HEK293 (cell line): Measurements from ENCODE around the gene GPER1.

Experiments used
- FEZF1 ChIP-seq: fragments of 450-650 bp; formaldehyde crosslinking; IDR thresholded peaks from 2 replicates; pipeline ENCODE4 v1.5.1; 2016; ENCODE audit warnings: missing biosample characterization, missing genetic modification characterization
- GLIS1 ChIP-seq: fragments of 450-650 bp; formaldehyde crosslinking; IDR thresholded peaks from 2 replicates; pipeline ENCODE4 v1.5.1; 2016; ENCODE audit warnings: missing biosample characterization, missing genetic modification characterization
- GLIS2 ChIP-seq: fragments of 450-650 bp; formaldehyde crosslinking; IDR thresholded peaks from 2 replicates; pipeline ENCODE4 v1.5.1; 2016; ENCODE audit warnings: missing biosample characterization, missing genetic modification characterization
- MEIS1 ChIP-seq: sonication (generic); formaldehyde crosslinking; IDR thresholded peaks from 2 replicates; pipeline ENCODE4 v1.8.1; 2022; ENCODE audit warnings: missing genetic modification reagents, mild to moderate bottlenecking, borderline replicate concordance
- RBAK ChIP-seq: fragments of 450-650 bp; formaldehyde crosslinking; IDR thresholded peaks from 2 replicates; pipeline ENCODE4 v1.5.1; 2016; ENCODE audit warnings: missing biosample characterization, missing genetic modification characterization
- SP2 ChIP-seq: fragments of 450-650 bp; formaldehyde crosslinking; IDR thresholded peaks from 2 replicates; pipeline ENCODE4 v1.5.1; 2016; ENCODE audit warnings: missing biosample characterization, missing genetic modification characterization
- ZBTB8A ChIP-seq: fragments of 450-650 bp; formaldehyde crosslinking; IDR thresholded peaks from 2 replicates; pipeline ENCODE4 v1.5.1; 2016; ENCODE audit warnings: missing biosample characterization, missing genetic modification characterization
- ZFP69B ChIP-seq: fragments of 450-650 bp; formaldehyde crosslinking; IDR thresholded peaks from 2 replicates; pipeline ENCODE4 v1.5.1; 2016; ENCODE audit warnings: missing biosample characterization, missing genetic modification characterization
- ZIC2 ChIP-seq: fragments of 450-650 bp; formaldehyde crosslinking; IDR thresholded peaks from 2 replicates; pipeline ENCODE4 v1.5.1; 2016; ENCODE audit warnings: missing biosample characterization, missing genetic modification characterization
- ZNF10 ChIP-seq: fragments of 450-650 bp; formaldehyde crosslinking; IDR thresholded peaks from 2 replicates; pipeline ENCODE4 v1.5.1; 2017; ENCODE audit warnings: missing biosample characterization, missing genetic modification characterization
- ZNF121 ChIP-seq: fragments of 450-650 bp; formaldehyde crosslinking; IDR thresholded peaks from 2 replicates; pipeline ENCODE4 v1.5.1; 2016; ENCODE audit warnings: missing biosample characterization, missing genetic modification characterization
- ZNF19 ChIP-seq: fragments of 450-650 bp; formaldehyde crosslinking; IDR thresholded peaks from 2 replicates; pipeline ENCODE4; 2016; ENCODE audit warnings: missing biosample characterization, missing genetic modification characterization, low read depth
- ZNF2 ChIP-seq: fragments of 450-650 bp; formaldehyde crosslinking; IDR thresholded peaks from 2 replicates; pipeline ENCODE4 v1.5.1; 2016; ENCODE audit warnings: missing biosample characterization, missing genetic modification characterization
- ZNF274 ChIP-seq, 2 experiments: fragments of 200-500 bp in 1 of 2; fragments of 450-650 bp in 1 of 2; sonication (Bioruptor generic) in 1 of 2; formaldehyde crosslinking in 1 of 2; IDR thresholded peaks; 2 replicates each; pipeline versions ENCODE4 v1.5.1 to v1.6.1; 2014 to 2016; ENCODE audit warnings: borderline replicate concordance in 1 of 2, inconsistent platforms in 1 of 2, low read length in 1 of 2, missing biosample characterization in 1 of 2, missing genetic modification characterization in 1 of 2
- ZNF335 ChIP-seq: fragments of 450-650 bp; formaldehyde crosslinking; conservative IDR thresholded peaks from 2 replicates; pipeline ENCODE4 v1.5.1; 2016; ENCODE audit warnings: missing biosample characterization, missing genetic modification characterization
- ZNF521 ChIP-seq: fragments of 450-650 bp; formaldehyde crosslinking; IDR thresholded peaks from 2 replicates; pipeline ENCODE4 v1.5.1; 2017; ENCODE audit warnings: missing biosample characterization, mild to moderate bottlenecking, missing genetic modification characterization
- ZNF600 ChIP-seq: fragments of 450-650 bp; formaldehyde crosslinking; IDR thresholded peaks from 2 replicates; pipeline ENCODE4 v1.5.1; 2016; ENCODE audit warnings: missing biosample characterization, missing genetic modification characterization
- ZNF654 ChIP-seq: fragments of 450-650 bp; formaldehyde crosslinking; IDR thresholded peaks from 2 replicates; pipeline ENCODE4 v1.5.1; 2016; ENCODE audit warnings: low read depth, missing biosample characterization, missing genetic modification characterization
- ZNF677 ChIP-seq: fragments of 450-650 bp; IDR thresholded peaks from 2 replicates; pipeline ENCODE4 v1.5.0; 2018; ENCODE audit warnings: missing biosample characterization, mild to moderate bottlenecking, missing genetic modification characterization, moderate library complexity
- ZNF76 ChIP-seq: fragments of 450-650 bp; formaldehyde crosslinking; IDR thresholded peaks from 2 replicates; pipeline ENCODE4; 2016; ENCODE audit warnings: low read depth, missing biosample characterization, missing genetic modification characterization, borderline replicate concordance
- ZNF776 ChIP-seq: fragments of 450-650 bp; formaldehyde crosslinking; IDR thresholded peaks from 2 replicates; pipeline ENCODE4 v1.5.0; 2017; ENCODE audit warnings: missing biosample characterization, missing genetic modification characterization, borderline replicate concordance
- ZNF837 ChIP-seq: fragments of 450-650 bp; formaldehyde crosslinking; IDR thresholded peaks from 2 replicates; pipeline ENCODE4 v1.5.1; 2016; ENCODE audit warnings: missing biosample characterization, missing genetic modification characterization
- TF ChIP-seq, protein P1 (sequence below): fragments of 450-650 bp; formaldehyde crosslinking; IDR thresholded peaks from 2 replicates; pipeline ENCODE4 v1.5.1; 2016; ENCODE audit warnings: missing biosample characterization, missing genetic modification characterization
- TF ChIP-seq, protein P2 (sequence below): fragments of 450-650 bp; formaldehyde crosslinking; IDR thresholded peaks from 2 replicates; pipeline ENCODE4 v1.5.1; 2016; ENCODE audit warnings: missing biosample characterization, missing genetic modification characterization
- TF ChIP-seq, protein P3 (sequence below): fragments of 450-650 bp; formaldehyde crosslinking; IDR thresholded peaks from 2 replicates; pipeline ENCODE4 v1.5.1; 2016; ENCODE audit warnings: missing biosample characterization, missing genetic modification characterization
- TF ChIP-seq, protein P4 (sequence below): fragments of 450-650 bp; formaldehyde crosslinking; IDR thresholded peaks from 2 replicates; pipeline ENCODE4 v1.5.1; 2016; ENCODE audit warnings: missing biosample characterization, missing genetic modification characterization
- TF ChIP-seq, protein P5 (sequence below): fragments of 450-650 bp; formaldehyde crosslinking; IDR thresholded peaks from 2 replicates; pipeline ENCODE4 v1.5.1; 2016; ENCODE audit warnings: missing biosample characterization, missing genetic modification characterization
- TF ChIP-seq, protein P6 (sequence below): fragments of 450-650 bp; formaldehyde crosslinking; IDR thresholded peaks from 2 replicates; pipeline ENCODE4 v1.5.1; 2017; ENCODE audit warnings: missing biosample characterization, mild to moderate bottlenecking, missing genetic modification characterization, moderate library complexity

GPER1 gene

DNA sequence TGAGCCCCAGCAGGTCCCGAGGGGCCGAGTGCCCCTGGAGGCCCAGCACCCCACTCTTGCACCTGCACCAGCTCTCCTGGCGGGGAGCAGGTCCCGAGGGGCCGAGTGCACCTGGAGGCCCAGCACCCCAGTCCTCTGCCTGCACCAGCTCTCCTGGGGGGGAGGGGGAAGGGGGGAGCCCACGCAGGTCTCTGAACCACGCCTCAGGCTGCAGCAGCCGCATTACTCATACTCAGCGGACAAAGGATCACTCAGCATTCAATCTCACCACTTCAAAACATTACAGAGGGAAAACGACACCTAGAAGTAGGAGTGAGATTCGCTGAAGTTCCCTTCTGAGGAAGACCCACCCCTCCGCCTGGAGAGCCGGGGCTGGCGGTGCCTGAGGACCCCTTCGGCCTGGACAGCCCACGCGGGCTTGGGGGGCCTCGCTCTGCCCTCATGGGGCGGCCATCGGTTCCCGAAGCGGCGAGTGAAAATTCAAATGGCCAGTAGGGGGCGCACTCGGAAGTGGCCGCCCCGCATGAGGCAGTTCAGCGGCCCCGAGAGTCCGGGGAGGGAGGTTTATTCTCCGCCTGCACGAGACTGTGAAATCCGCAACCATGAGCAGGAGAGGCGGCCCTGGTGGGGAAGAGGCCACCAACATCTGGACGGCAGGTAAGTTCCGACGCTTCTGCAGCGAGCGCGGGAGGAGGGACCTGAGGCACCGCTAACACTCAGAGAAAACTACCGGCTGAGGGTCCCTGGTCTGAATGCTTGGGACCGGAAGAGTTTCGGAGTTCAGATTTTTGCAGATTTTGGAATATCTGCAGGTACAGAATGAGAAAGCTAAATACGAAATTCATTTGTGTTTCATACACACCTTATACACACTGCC lies 1.1 kb upstream of the GPER1 start (continued):
- TF ChIP-seq, protein P1, sequence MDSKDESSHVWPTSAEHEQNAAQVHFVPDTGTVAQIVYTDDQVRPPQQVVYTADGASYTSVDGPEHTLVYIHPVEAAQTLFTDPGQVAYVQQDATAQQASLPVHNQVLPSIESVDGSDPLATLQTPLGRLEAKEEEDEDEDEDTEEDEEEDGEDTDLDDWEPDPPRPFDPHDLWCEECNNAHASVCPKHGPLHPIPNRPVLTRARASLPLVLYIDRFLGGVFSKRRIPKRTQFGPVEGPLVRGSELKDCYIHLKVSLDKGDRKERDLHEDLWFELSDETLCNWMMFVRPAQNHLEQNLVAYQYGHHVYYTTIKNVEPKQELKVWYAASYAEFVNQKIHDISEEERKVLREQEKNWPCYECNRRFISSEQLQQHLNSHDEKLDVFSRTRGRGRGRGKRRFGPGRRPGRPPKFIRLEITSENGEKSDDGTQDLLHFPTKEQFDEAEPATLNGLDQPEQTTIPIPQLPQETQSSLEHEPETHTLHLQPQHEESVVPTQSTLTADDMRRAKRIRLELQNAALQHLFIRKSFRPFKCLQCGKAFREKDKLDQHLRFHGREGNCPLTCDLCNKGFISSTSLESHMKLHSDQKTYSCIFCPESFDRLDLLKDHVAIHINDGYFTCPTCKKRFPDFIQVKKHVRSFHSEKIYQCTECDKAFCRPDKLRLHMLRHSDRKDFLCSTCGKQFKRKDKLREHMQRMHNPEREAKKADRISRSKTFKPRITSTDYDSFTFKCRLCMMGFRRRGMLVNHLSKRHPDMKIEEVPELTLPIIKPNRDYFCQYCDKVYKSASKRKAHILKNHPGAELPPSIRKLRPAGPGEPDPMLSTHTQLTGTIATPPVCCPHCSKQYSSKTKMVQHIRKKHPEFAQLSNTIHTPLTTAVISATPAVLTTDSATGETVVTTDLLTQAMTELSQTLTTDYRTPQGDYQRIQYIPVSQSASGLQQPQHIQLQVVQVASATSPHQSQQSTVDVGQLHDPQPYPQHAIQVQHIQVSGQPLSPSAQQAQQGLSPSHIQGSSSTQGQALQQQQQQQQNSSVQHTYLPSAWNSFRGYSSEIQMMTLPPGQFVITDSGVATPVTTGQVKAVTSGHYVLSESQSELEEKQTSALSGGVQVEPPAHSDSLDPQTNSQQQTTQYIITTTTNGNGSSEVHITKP: peak; percentile 30; the same call in 1 of the 2 replicates
- TF ChIP-seq ZNF121 (tag by site-specific recombination) (no peak), ZIC2 (no peak), ZNF19 (no peak), ZNF10 (tag by site-specific recombination) (no peak), FEZF1 (tag by site-specific recombination) (no peak), ZNF335 (tag by site-specific recombination) (peak; percentile 92), RBAK (tag by site-specific recombination) (no peak), GLIS1 (tag by site-specific recombination) (peak; percentile 54), ZNF776 (tag by site-specific recombination) (no peak), ZNF521 (tag by site-specific recombination) (no peak), GLIS2 (tag by site-specific recombination) (peak; percentile 81; the same call in 1 of the 2 replicates), ZNF600 (peak; percentile 38; the same call in 1 of the 2 replicates), MEIS1 (CRISPR knock-in tag) (no peak), SP2 (peak; percentile 15; the same call in 1 of the 2 replicates), ZNF274 (IDR thresholded peaks at IDR 0.05; ENCODE audit: low read length) (no peak), ZNF274 (tag by site-specific recombination; IDR thresholded peaks at IDR 0.05; ENCODE audit: borderline replicate concordance) (no peak), ZNF2 (tag by site-specific recombination) (peak; percentile 33; the same call in 1 of the 2 replicates), ZNF76 (tag by site-specific recombination) (no peak), ZBTB8A (no peak), ZNF654 (tag by site-specific recombination) (peak; percentile 41), ZFP69B (tag by site-specific recombination) (no peak), ZNF837 (no peak), ZNF677 (tag by site-specific recombination) (no peak)
- TF ChIP-seq, protein P2, sequence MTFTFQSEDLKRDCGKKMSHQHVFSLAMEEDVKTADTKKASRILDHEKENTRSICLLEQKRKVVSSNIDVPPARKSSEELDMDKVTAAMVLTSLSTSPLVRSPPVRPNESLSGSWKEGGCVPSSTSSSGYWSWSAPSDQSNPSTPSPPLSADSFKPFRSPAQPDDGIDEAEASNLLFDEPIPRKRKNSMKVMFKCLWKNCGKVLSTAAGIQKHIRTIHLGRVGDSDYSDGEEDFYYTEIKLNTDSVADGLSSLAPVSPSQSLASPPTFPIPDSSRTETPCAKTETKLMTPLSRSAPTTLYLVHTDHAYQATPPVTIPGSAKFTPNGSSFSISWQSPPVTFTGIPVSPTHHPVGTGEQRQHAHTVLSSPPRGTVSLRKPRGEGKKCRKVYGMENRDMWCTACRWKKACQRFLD: no peak
- TF ChIP-seq, protein P3, sequence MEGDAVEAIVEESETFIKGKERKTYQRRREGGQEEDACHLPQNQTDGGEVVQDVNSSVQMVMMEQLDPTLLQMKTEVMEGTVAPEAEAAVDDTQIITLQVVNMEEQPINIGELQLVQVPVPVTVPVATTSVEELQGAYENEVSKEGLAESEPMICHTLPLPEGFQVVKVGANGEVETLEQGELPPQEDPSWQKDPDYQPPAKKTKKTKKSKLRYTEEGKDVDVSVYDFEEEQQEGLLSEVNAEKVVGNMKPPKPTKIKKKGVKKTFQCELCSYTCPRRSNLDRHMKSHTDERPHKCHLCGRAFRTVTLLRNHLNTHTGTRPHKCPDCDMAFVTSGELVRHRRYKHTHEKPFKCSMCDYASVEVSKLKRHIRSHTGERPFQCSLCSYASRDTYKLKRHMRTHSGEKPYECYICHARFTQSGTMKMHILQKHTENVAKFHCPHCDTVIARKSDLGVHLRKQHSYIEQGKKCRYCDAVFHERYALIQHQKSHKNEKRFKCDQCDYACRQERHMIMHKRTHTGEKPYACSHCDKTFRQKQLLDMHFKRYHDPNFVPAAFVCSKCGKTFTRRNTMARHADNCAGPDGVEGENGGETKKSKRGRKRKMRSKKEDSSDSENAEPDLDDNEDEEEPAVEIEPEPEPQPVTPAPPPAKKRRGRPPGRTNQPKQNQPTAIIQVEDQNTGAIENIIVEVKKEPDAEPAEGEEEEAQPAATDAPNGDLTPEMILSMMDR: peak; percentile 81
- TF ChIP-seq, protein P4, sequence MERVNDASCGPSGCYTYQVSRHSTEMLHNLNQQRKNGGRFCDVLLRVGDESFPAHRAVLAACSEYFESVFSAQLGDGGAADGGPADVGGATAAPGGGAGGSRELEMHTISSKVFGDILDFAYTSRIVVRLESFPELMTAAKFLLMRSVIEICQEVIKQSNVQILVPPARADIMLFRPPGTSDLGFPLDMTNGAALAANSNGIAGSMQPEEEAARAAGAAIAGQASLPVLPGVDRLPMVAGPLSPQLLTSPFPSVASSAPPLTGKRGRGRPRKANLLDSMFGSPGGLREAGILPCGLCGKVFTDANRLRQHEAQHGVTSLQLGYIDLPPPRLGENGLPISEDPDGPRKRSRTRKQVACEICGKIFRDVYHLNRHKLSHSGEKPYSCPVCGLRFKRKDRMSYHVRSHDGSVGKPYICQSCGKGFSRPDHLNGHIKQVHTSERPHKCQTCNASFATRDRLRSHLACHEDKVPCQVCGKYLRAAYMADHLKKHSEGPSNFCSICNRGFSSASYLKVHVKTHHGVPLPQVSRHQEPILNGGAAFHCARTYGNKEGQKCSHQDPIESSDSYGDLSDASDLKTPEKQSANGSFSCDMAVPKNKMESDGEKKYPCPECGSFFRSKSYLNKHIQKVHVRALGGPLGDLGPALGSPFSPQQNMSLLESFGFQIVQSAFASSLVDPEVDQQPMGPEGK (tag by site-specific recombination): peak; percentile 78
- TF ChIP-seq, protein P5, sequence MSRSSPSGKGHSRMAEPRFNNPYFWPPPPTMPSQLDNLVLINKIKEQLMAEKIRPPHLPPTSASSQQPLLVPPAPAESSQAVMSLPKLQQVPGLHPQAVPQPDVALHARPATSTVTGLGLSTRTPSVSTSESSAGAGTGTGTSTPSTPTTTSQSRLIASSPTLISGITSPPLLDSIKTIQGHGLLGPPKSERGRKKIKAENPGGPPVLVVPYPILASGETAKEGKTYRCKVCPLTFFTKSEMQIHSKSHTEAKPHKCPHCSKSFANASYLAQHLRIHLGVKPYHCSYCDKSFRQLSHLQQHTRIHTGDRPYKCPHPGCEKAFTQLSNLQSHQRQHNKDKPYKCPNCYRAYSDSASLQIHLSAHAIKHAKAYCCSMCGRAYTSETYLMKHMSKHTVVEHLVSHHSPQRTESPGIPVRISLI (tag by site-specific recombination): no peak
- TF ChIP-seq, protein P6, sequence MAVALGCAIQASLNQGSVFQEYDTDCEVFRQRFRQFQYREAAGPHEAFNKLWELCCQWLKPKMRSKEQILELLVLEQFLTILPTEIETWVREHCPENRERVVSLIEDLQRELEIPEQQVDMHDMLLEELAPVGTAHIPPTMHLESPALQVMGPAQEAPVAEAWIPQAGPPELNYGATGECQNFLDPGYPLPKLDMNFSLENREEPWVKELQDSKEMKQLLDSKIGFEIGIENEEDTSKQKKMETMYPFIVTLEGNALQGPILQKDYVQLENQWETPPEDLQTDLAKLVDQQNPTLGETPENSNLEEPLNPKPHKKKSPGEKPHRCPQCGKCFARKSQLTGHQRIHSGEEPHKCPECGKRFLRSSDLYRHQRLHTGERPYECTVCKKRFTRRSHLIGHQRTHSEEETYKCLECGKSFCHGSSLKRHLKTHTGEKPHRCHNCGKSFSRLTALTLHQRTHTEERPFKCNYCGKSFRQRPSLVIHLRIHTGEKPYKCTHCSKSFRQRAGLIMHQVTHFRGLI (tag by site-specific recombination): no peak
